ENCODE results near the gene RYR2. TPM values are rescaled to one million over a fixed set of nuclear protein-coding genes. Genes with fewer than 3 reads are reported as not detected.

Gene RYR2
- total and polyA plus RNA-seq, 9 of the 15 experiments (the other 6 are each of a cell fraction or from before 2014, with no cell fraction given), result 0.03 to 0.42 (median 0.14) TPM

DNA sequence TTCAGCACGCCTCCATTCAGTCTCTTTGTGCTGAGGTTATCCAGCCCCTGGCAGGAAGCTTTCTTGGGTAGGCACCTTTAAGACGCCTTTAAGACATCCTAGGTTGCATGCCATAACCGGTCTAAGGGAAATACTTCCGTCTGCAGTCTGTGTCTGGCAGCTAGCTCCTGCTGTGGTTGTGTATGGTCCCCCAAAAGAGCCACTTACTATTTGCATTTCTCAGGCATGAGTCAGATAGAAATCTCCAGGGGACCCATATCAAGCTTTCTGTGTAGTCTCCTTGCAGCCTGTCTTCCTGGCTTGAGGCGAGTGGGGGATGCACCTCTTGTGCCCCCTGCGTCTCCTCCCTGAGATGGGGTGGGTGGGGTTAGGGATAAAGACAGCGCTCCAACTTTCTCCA is 10.0 kb upstream of the RYR2 start:
- H3K27me3 ChIP-seq (ENCODE audit: control insufficient read depth in 2 of 2, insufficient read depth in 2 of 2, low read length in 2 of 2), result no peaks in the 10 kb centered on the region
- H3K27ac ChIP-seq (ENCODE audit: extremely low read depth, low read depth, low read length), result no peak overlapping the region
- CTCF ChIA-PET (ENCODE audit: low intra/inter-chr PET ratio), result no interaction called here
- in situ Hi-C loops (cut with MboI), result no loop called here
- no peak for TF ChIP-seq POLR2AphosphoS5 (IDR thresholded peaks at IDR 0.05; ENCODE audit: control insufficient read depth, insufficient read depth, low read depth, low read length)
- no peak for TF ChIP-seq YBX1 (IDR thresholded peaks at IDR 0.05)
- no peak for TF ChIP-seq U2AF2 (optimal IDR thresholded peaks at IDR 0.05; ENCODE audit: low read depth, low read length)
- TF ChIP-seq, protein P1, sequence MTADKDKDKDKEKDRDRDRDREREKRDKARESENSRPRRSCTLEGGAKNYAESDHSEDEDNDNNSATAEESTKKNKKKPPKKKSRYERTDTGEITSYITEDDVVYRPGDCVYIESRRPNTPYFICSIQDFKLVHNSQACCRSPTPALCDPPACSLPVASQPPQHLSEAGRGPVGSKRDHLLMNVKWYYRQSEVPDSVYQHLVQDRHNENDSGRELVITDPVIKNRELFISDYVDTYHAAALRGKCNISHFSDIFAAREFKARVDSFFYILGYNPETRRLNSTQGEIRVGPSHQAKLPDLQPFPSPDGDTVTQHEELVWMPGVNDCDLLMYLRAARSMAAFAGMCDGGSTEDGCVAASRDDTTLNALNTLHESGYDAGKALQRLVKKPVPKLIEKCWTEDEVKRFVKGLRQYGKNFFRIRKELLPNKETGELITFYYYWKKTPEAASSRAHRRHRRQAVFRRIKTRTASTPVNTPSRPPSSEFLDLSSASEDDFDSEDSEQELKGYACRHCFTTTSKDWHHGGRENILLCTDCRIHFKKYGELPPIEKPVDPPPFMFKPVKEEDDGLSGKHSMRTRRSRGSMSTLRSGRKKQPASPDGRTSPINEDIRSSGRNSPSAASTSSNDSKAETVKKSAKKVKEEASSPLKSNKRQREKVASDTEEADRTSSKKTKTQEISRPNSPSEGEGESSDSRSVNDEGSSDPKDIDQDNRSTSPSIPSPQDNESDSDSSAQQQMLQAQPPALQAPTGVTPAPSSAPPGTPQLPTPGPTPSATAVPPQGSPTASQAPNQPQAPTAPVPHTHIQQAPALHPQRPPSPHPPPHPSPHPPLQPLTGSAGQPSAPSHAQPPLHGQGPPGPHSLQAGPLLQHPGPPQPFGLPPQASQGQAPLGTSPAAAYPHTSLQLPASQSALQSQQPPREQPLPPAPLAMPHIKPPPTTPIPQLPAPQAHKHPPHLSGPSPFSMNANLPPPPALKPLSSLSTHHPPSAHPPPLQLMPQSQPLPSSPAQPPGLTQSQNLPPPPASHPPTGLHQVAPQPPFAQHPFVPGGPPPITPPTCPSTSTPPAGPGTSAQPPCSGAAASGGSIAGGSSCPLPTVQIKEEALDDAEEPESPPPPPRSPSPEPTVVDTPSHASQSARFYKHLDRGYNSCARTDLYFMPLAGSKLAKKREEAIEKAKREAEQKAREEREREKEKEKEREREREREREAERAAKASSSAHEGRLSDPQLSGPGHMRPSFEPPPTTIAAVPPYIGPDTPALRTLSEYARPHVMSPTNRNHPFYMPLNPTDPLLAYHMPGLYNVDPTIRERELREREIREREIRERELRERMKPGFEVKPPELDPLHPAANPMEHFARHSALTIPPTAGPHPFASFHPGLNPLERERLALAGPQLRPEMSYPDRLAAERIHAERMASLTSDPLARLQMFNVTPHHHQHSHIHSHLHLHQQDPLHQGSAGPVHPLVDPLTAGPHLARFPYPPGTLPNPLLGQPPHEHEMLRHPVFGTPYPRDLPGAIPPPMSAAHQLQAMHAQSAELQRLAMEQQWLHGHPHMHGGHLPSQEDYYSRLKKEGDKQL (CRISPR knock-in tag; IDR thresholded peaks at IDR 0.05; ENCODE audit: borderline replicate concordance), result no peak
- no peak for TF ChIP-seq NR3C1 (CRISPR knock-in tag; IDR thresholded peaks at IDR 0.05)
- no peak for TF ChIP-seq SMARCA4 (IDR thresholded peaks at IDR 0.05)
- TF ChIP-seq ZNF316 (IDR thresholded peaks at IDR 0.05), result no peak
- no peak for TF ChIP-seq FOXP1 (CRISPR knock-in tag; IDR thresholded peaks at IDR 0.05)
- TF ChIP-seq, protein P2, sequence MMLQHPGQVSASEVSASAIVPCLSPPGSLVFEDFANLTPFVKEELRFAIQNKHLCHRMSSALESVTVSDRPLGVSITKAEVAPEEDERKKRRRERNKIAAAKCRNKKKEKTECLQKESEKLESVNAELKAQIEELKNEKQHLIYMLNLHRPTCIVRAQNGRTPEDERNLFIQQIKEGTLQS (IDR thresholded peaks at IDR 0.05), result no peak
- TF ChIP-seq, protein P2 (CRISPR knock-in tag; conservative IDR thresholded peaks at IDR 0.05), result no peak
- no peak for TF ChIP-seq POLR3A (IDR thresholded peaks at IDR 0.05; ENCODE audit: borderline replicate concordance, extremely low read depth, insufficient read depth, insufficient read length)
- TF ChIP-seq DDX20 (tag; IDR thresholded peaks at IDR 0.05; ENCODE audit: low read depth), result no peak
- TF ChIP-seq, protein P3, sequence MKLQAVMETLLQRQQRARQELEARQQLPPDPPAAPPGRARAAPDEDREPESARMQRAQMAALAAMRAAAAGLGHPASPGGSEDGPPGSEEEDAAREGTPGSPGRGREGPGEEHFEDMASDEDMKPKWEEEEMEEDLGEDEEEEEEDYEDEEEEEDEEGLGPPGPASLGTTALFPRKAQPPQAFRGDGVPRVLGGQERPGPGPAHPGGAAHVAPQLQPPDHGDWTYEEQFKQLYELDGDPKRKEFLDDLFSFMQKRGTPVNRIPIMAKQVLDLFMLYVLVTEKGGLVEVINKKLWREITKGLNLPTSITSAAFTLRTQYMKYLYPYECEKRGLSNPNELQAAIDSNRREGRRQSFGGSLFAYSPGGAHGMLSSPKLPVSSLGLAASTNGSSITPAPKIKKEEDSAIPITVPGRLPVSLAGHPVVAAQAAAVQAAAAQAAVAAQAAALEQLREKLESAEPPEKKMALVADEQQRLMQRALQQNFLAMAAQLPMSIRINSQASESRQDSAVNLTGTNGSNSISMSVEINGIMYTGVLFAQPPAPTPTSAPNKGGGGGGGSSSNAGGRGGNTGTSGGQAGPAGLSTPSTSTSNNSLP (IDR thresholded peaks at IDR 0.05; ENCODE audit: borderline replicate concordance, low read depth, low read length), result no peak
- TF ChIP-seq ZNF551 (CRISPR knock-in tag; IDR thresholded peaks at IDR 0.05), result no peak
- TF ChIP-seq TCF7L2 (IDR thresholded peaks at IDR 0.05; ENCODE audit: low read depth, low read length), result no peak
- TF ChIP-seq HDAC3 (IDR thresholded peaks at IDR 0.05; ENCODE audit: borderline replicate concordance, partially characterized antibody), result no peak
- no peak overlapping the region for H3K9ac ChIP-seq (ENCODE audit: insufficient read depth in 1 of 2, low read depth in 2 of 2, low read length in 2 of 2)
- FAIRE-seq (no peak), ATAC-seq (no peak), DNase-seq (ENCODE audit: extremely low read depth in 1 of 4, low spot score in 3 of 4) (no peak)
- no peak overlapping the region for H3K4me2 ChIP-seq (ENCODE audit: insufficient read depth, low read length)
- POLR2A ChIA-PET, result interaction anchor here (0.6 kb wide), 1 partner anchor 237 kb away, joined by 3 read pairs; the partner anchor contains the start of gene MTR
- H3K9me3 ChIP-seq (replicated peaks; ENCODE audit: control insufficient read depth, insufficient read depth, low read depth, low read length), result no peaks in the 10 kb centered on the region
- intact Hi-C loops (cut with micrococcal nuclease), result no loop called here
- H3K79me2 ChIP-seq (ENCODE audit: control insufficient read depth, insufficient read depth, low read length), result no peaks in the 10 kb centered on the region
- no peaks in the 10 kb centered on the region for H3K9me1 ChIP-seq (ENCODE audit: control insufficient read depth, insufficient read depth, low read length)
- no peak overlapping the region for H2AFZ ChIP-seq (ENCODE audit: low read depth, low read length)
- WGBS (ENCODE audit: insufficient coverage, low coverage, missing lambda C conversion rate), result 2% methylated on average over 7 of the region's 7 CpGs
- H3K4me3 ChIP-seq, result no peak overlapping the region
- H3K4me1 ChIP-seq (replicated peaks in 1 of 2; ENCODE audit: control insufficient read depth in 2 of 2, insufficient read depth in 2 of 2, low read length in 2 of 2), result no peaks in the 10 kb centered on the region
- H4K20me1 ChIP-seq (replicated peaks; ENCODE audit: control insufficient read depth, insufficient read depth, low read length), result no peaks in the 10 kb centered on the region
- BruUV-seq (replicated peaks), result no TSS peak
- H3K36me3 ChIP-seq (ENCODE audit: control insufficient read depth, insufficient read depth, low read length), result no peaks in the 10 kb centered on the region
